ENCODE data around the gene VDAC2. TPM values are rescaled to one million over a fixed set of nuclear protein-coding genes. Genes with fewer than 3 reads are reported as not detected.
"Not testable (repeated sequence)": the region's sequence is repeated elsewhere in the genome, so short reads cannot be mapped to it uniquely, and the experiment has no call there.

VDAC2 gene
- total RNA-seq, 1 donor from 2014 or later = 178 TPM

DNA sequence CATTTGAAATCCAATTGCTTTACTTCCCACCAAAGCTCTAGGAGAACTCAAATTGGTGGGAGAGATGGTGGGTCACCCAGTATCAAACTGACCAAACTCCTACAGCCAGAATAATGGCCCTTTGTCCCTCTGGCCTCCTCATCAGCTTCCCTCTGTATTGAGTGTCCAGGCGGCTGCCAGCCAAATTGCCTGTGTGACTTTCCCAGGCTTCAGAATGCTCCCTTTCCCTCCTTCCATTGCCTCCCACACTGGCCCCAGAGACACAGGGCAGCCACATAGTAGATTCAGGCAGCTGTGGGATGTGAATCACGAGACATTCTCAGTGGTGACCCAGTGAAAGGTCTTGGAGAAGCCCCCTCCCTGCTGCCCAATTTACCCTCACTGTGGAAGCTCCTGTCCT, 12.7 kb upstream of the VDAC2 start:
- Mint-ChIP-seq H3K27me3 (ENCODE audit: unreplicated experiment) (peaks cover 2% of the 10 kb centered on the region), H3K4me3 (ENCODE audit: unreplicated experiment) (no peak overlapping the region), H3K36me3 (ENCODE audit: low read depth, unreplicated experiment) (no peaks in the 10 kb centered on the region), H3K27ac (ENCODE audit: unreplicated experiment) (no peak overlapping the region), H3K4me1 (ENCODE audit: unreplicated experiment) (peaks cover 6% of the 10 kb centered on the region), H3K9me3 (ENCODE audit: unreplicated experiment) (no peaks in the 10 kb centered on the region)
- TF ChIP-seq, protein P1, sequence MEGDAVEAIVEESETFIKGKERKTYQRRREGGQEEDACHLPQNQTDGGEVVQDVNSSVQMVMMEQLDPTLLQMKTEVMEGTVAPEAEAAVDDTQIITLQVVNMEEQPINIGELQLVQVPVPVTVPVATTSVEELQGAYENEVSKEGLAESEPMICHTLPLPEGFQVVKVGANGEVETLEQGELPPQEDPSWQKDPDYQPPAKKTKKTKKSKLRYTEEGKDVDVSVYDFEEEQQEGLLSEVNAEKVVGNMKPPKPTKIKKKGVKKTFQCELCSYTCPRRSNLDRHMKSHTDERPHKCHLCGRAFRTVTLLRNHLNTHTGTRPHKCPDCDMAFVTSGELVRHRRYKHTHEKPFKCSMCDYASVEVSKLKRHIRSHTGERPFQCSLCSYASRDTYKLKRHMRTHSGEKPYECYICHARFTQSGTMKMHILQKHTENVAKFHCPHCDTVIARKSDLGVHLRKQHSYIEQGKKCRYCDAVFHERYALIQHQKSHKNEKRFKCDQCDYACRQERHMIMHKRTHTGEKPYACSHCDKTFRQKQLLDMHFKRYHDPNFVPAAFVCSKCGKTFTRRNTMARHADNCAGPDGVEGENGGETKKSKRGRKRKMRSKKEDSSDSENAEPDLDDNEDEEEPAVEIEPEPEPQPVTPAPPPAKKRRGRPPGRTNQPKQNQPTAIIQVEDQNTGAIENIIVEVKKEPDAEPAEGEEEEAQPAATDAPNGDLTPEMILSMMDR (IDR thresholded peaks at IDR 0.05; ENCODE audit: unreplicated experiment) = no peak
- DNase-seq (ENCODE audit: low spot score) = no peak

- H3K27ac Mint-ChIP-seq (ENCODE audit: unreplicated experiment); H3K9me3 Mint-ChIP-seq (ENCODE audit: unreplicated experiment); H3K36me3 Mint-ChIP-seq (ENCODE audit: low read depth, unreplicated experiment); H3K27me3 Mint-ChIP-seq (ENCODE audit: unreplicated experiment); H3K4me1 Mint-ChIP-seq (ENCODE audit: unreplicated experiment); DNase-seq (ENCODE audit: low spot score); H3K4me3 Mint-ChIP-seq (ENCODE audit: unreplicated experiment): not testable (repeated sequence)
Observed at GRCh38 chr10:75199949-75200348, 10.6 kb upstream of the VDAC2 start.

DNA sequence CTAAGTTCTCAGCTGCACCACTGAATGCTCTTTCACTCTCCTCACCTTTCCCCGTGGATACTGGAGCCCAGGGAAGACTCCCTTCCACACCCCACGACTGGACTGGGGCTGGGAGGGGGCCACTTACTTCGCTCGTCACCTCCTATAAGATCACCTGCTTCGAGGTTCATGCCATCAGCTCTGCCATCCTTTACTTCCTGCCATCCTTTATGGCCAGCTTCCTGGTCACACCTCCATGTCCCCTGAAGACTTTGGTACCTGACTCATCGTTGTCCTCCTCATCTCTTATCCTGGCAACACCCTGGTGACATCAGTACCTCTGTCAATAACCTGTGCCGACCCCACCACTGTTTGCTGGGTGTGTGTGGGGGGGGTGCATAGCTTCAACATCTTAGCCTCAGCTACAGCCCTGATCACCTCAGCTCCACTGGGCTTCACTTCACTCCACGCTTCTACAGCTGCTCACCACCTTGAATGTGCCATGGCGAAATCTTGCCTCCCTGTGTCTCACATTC, 8.7 kb upstream of the VDAC2 start:
- no peak overlapping the region for H3K27ac Mint-ChIP-seq (ENCODE audit: unreplicated experiment)
- peaks cover under 1% of the 10 kb centered on the region for H3K4me1 Mint-ChIP-seq (ENCODE audit: unreplicated experiment)
- H3K4me3 Mint-ChIP-seq (ENCODE audit: unreplicated experiment) = no peak overlapping the region
- DNase-seq (ENCODE audit: low spot score) = no peak
- TF ChIP-seq, protein P1 (IDR thresholded peaks at IDR 0.05; ENCODE audit: unreplicated experiment) = no peak
- H3K36me3 Mint-ChIP-seq (ENCODE audit: low read depth, unreplicated experiment) = peaks cover 3% of the 10 kb centered on the region
- H3K27me3 Mint-ChIP-seq (ENCODE audit: unreplicated experiment) = peaks cover 2% of the 10 kb centered on the region
- no peaks in the 10 kb centered on the region for H3K9me3 Mint-ChIP-seq (ENCODE audit: unreplicated experiment)

DNA sequence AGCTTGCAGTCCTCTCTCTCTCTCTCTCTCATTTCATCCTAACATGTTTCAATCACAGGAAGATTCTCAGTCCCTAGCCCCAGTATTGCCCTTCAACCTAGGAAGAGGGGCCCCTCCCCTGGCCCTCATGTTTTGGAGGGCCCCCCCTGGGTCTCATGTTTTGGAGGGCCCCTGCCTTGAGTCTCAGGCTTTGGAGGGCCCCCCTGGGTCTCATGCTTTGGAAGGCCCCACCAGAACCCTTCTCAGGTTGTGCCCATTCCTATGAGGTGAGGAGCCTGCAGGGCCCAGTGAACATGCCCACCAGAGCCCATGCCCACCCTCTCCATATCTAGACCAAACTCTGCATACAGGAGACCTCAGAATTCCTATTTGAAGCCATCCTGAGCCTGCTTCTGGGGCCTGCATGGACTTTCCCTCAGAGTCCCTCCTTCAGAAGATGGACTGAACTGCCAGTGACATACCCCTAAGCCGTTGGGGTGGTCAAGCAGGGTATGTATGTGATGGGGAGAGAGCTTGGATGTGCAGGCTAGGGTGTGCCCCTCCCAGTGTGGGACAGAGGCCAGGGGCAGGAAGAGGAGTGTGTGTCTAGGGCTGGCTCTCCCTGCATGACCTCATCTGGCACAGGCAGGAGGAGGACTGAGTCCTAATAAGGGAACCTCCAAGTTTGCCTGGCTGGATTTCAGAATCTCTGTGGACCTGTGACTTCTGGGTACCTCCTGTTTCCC, 8.1 kb upstream of the VDAC2 start:
- H3K27me3 Mint-ChIP-seq (ENCODE audit: unreplicated experiment) = peaks cover 2% of the 10 kb centered on the region
- TF ChIP-seq, protein P1 (IDR thresholded peaks at IDR 0.05; ENCODE audit: unreplicated experiment) = no peak
- no peak overlapping the region for H3K4me3 Mint-ChIP-seq (ENCODE audit: unreplicated experiment)
- DNase-seq (ENCODE audit: low spot score) = no peak
- H3K4me1 Mint-ChIP-seq (ENCODE audit: unreplicated experiment) = no peaks in the 10 kb centered on the region
- H3K9me3 Mint-ChIP-seq (ENCODE audit: unreplicated experiment) = no peaks in the 10 kb centered on the region
- no peak overlapping the region for H3K27ac Mint-ChIP-seq (ENCODE audit: unreplicated experiment)
- H3K36me3 Mint-ChIP-seq (ENCODE audit: low read depth, unreplicated experiment) = peaks cover 3% of the 10 kb centered on the region

DNA sequence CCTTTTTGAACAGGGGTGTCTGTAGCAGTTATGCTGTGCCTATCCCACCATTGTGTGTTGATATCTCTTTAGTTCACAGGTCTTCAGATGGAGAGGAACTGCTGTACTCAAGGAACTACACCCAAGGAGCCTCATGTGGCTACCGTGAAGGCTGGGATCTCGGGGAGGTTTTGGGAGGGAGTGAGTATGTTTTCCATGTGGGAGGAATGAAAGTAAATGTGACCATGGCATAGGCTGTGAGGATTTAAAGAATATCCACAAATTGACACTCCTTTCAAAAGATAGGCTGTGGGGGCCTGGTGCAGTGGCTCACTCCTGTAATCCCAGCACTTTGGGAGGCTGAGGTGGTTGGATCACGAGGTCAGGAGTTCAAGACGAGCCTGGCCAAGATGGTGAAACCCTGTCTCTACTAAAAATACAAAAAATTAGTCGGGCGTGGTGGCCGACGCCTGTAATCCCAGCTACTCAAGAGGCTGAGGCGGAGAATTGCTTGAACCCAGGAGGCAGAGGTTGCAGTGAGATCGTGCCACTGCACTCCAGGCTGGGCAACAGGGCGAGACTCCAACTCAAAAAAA, 7.5 kb upstream of the VDAC2 start:
- H3K27ac Mint-ChIP-seq (ENCODE audit: unreplicated experiment); H3K4me3 Mint-ChIP-seq (ENCODE audit: unreplicated experiment); H3K9me3 Mint-ChIP-seq (ENCODE audit: unreplicated experiment): not testable (repeated sequence)

GRCh38 chr10:75203724-75204123, 6.9 kb upstream of the VDAC2 start:
- TF ChIP-seq, protein P1 (IDR thresholded peaks at IDR 0.05; ENCODE audit: unreplicated experiment) = no peak
- Mint-ChIP-seq H3K27ac (ENCODE audit: unreplicated experiment) (peak overlapping the region; percentile 64), H3K9me3 (ENCODE audit: unreplicated experiment) (no peaks in the 10 kb centered on the region), H3K36me3 (ENCODE audit: low read depth, unreplicated experiment) (peaks cover 3% of the 10 kb centered on the region), H3K4me3 (ENCODE audit: unreplicated experiment) (no peak overlapping the region), H3K27me3 (ENCODE audit: unreplicated experiment) (no peaks in the 10 kb centered on the region), H3K4me1 (ENCODE audit: unreplicated experiment) (no peaks in the 10 kb centered on the region)
- DNase-seq (ENCODE audit: low spot score) = no peak

More for the DNA sequence above, 7.5 kb upstream of the VDAC2 start:
- H3K36me3 Mint-ChIP-seq (ENCODE audit: low read depth, unreplicated experiment); H3K27me3 Mint-ChIP-seq (ENCODE audit: unreplicated experiment); DNase-seq (ENCODE audit: low spot score); H3K4me1 Mint-ChIP-seq (ENCODE audit: unreplicated experiment): not testable (repeated sequence)

Data from endothelial cell (in vitro differentiated cells).